HG03025 (cell line): ENCODE measurements around the gene CACNA2D2.

ENCODE experiments used
- ATAC-seq: cut with Tn5 transposase; IDR thresholded peaks from one replicate; pipeline ENCODE4 v1.9.1; 2021; ENCODE audit warnings: mild to moderate bottlenecking, moderate library complexity; ENCODE audit not compliant: unreplicated experiment, low FRiP score

CACNA2D2 gene

GRCh38 chr3:50435371-50436113 lies 67.9 kb downstream of the CACNA2D2 start:
- no peak for ATAC-seq

DNA sequence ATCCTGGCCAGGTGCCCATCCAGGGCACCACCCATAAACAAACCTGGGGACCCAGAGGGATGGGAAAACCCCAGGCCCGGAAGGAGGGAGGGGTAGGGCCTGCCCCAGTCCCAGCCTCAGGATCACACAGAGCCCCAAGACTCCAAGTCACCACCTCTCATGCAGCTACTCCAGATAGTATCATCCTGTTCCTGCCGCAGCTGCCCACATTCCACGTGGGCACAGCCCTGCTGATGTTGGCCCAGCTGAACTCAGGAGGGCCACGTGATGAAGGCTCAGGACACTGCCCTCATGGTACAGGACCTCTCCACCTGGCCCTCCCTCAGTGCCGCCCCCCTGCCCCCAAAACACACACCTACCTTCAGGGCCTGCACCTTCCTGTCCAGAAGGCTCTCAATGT lies 69.5 kb downstream of the CACNA2D2 start:
- ATAC-seq: no peak

- ATAC-seq: no peak
These were observed 72.4 kb downstream of the CACNA2D2 start for GRCh38 chr3:50430950-50431435.

GRCh38 chr3:50430191-50430590 lies 73.2 kb downstream of the CACNA2D2 start:
- no peak for ATAC-seq

DNA sequence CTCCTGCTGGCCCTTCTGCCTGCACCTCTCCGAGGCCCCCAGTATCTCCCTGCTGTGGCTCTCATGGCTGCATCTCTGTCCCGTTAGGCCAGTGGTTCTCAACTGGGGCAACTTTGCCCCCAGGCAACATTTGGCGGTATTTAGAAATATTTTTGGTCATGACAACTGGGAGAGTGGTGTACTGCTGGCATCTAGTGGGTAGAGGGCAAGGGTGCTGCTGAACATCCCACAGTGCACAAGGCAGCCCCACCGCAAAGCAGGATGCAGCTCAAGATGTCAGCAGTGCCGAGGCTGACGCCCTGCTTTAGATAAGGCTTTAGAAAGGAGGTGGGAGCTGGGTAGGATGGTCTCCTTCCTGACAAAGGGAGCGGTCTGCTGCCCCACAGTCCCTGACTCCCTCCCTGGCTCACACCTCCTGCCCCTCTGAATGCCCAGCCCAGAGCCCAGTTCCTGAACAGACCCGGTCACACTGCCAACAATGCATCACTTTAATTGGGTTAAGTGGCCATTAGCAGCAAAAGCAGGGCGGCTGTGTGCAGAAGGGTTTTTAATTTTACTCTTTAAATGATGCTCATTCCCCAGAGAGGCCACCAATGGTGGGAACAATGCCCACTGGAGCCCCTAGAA lies 75.3 kb downstream of the CACNA2D2 start:
- ATAC-seq: no peak

- ATAC-seq: no peak
These were observed 76.2 kb downstream of the CACNA2D2 start for GRCh38 chr3:50427217-50427616.

GRCh38 chr3:50425911-50426310 lies 77.5 kb downstream of the CACNA2D2 start:
- ATAC-seq: no peak

- ATAC-seq: no peak
These were observed 79.9 kb downstream of the CACNA2D2 start for GRCh38 chr3:50423543-50423942.

DNA sequence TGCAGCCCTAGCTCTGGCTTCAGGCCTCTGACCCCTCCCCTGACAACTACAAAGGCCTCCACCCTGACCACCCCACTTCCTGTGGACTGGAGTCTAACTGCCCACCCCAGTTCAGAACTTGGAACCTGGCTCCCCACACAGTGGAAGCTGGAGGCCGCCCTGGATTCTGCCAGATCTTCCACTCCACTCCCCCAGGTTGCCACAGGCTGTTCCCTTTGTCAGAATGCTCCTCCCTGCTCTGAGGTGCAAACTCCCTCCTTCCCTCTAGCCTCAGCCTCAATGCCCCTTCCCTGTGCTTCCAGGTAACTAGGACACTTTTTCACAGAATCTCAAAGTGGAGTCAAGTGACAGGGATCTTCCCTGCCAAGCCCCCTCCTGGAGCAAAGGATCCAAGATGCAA lies 81.3 kb downstream of the CACNA2D2 start:
- no peak for ATAC-seq

DNA sequence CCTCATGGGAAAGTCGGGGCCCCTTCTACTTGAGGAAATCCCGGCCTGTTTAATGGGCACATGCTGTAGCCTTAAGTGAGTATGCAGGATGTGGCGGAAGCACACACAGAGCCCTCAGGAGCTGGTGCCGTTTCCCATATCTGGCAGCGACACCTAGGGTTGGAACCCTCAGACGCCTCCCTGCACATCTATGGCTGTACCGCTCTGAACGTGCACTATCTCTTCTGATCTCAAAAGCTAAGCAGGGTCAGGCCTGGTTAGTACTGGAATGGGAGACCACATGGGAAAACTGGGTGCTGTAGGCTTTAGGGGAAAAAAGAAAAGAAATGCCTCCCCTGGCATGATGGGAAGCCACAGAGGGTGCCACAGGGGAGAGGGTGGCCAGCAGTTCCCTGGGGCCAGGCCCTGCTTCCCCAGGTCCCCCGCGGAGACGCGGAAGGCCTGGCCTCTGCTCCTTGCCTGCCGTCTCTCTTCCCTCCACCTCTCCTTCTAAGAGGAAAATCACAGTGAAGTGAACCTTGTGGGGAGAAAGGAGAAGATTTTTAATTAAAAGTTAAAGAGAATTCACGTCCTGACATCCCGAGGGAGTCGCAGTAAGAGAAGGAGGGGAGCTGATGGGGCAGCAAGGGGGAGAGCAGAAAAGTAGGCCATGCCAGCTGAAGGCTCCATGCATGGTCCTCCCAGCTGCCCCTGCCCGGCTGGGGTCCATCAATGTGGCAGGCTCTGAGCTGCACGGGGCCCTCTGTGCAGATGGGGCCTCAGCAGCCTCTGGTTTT lies 83.7 kb downstream of the CACNA2D2 start:
- ATAC-seq: no peak

- ATAC-seq: no peak
These were observed 84.6 kb downstream of the CACNA2D2 start for GRCh38 chr3:50418850-50419249.

DNA sequence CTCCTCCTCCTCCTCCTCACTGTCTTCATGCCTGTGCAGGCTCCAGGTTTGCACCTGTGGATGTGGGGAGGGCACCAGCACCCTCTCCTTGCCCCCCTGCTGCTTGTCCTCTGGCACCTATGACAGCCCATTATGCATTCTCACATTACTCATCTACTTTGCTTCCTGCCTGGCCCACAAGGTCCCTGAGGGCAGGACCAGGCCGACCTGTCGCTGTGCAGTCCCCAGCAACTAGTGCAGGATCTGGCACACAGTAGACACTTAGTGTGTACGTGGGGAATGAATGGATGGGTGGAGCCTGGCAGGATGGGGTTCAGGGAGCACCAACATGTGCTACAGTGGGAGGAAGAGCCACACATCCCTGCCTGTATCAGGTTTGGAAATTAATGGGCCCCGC lies 85.8 kb downstream of the CACNA2D2 start:
- no peak for ATAC-seq

- no peak for ATAC-seq
These were observed 86.4 kb downstream of the CACNA2D2 start for GRCh38 chr3:50416736-50417636.

GRCh38 chr3:50415816-50416215 lies 87.6 kb downstream of the CACNA2D2 start:
- no peak for ATAC-seq

DNA sequence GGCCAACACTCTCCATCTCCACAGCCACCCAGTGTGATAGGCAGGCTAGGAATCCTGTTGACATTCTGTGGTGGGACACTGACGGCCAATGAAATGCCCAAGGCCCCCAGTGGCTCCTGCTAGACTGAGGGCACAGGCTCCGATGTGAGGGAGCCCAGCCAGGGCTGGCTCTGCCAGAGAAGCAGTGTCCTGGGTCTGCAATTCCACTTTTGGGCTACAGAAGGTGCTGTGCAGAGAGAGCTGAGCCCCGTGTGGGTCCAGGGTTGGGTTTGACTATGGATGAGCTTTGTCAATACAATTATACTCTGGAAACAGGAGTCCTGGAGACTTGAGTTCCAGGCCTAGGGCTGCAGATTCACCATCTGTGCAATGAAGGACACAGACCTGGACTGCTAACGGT lies 88.4 kb downstream of the CACNA2D2 start:
- ATAC-seq: no peak

GRCh38 chr3:50414616-50415015 lies 88.8 kb downstream of the CACNA2D2 start:
- no peak for ATAC-seq

GRCh38 chr3:50412231-50412754 lies 91.1 kb downstream of the CACNA2D2 start:
- no peak for ATAC-seq

GRCh38 chr3:50411229-50411628 lies 92.2 kb downstream of the CACNA2D2 start:
- ATAC-seq: no peak

DNA sequence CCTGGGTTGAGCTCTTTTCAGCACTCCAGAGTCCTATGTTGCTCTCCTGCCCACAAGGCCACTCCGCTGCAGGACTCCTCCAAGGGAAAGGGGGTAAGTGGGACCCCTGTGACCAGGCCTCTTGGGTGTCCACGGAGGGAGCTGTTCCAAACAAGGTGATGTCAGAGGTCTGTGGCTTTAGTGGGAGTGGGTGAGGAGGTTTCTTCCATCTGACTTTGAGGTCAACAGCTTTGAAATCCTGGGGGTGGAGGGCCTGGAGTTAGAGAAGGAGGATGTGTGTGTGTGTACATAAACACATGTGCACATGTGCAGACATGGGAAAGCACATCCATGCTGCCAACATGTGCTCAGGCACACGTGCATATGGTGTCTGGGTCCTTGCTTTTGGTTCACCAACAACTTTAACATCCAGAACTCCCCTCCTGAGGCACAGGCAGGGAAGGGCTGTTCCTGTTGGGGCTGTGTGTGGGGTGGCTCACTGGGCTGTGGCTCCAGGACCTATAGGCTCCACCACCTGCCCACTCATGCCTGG lies 92.8 kb downstream of the CACNA2D2 start:
- ATAC-seq: no peak

DNA sequence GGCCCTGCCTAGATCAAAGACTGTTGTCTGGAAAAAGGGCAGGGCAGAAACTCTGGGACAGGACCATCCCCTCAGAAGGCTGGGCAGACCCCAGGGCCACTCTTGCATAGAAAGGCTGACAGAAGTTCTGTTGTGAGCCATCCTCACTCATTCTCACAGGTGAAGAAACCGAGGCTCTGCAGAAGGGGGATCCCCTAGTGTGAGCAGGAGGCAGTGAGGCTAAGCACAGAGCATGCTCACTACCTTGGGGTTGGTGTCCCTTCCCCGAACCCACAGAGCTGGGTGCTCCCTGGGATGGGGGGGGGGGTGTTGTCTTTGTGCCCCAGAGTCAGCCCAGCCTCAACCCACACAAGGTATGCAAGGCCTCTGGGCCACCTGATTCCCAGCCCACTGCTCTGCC lies 93.2 kb downstream of the CACNA2D2 start:
- no peak for ATAC-seq
